CD8-positive, alpha-beta memory T cell (primary cell): ENCODE data around the gene MMADHC. TPM values are rescaled to one million over a fixed set of nuclear protein-coding genes. Genes with fewer than 3 reads are reported as not detected.

ENCODE experiments used
- CTCF ChIA-PET: fragments of 350-600 bp; sonication (Branson Sonifier 250); formaldehyde crosslinking; loops from one replicate; lab custom pipeline; 2021; ENCODE audit warnings: antibody characterized with exemption; lab: Charles Lee
- POLR2A ChIA-PET: fragments of 350-600 bp; sonication (Branson Sonifier 250); formaldehyde crosslinking; loops from one replicate; lab custom pipeline; 2021; ENCODE audit warnings: antibody characterized with exemption; lab: Charles Lee
- DNase-seq, 5 donors: peaks; one replicate each; pipeline versions ENCODE4 v3.0.0 to v3.0.0-alpha.2; 2020 to 2022; ENCODE audit warnings: mixed read lengths in 1 of 5
- H3K27ac ChIP-seq: one replicate; pipeline ENCODE4 v1.7.0; 2013; ENCODE audit warnings: low read depth, mild to moderate bottlenecking, low read length, moderate library complexity
- H3K27me3 ChIP-seq: 2 replicates; pipeline ENCODE4 v1.7.0; 2013; ENCODE audit warnings: low read length, mild to moderate bottlenecking; ENCODE audit not compliant: insufficient read depth, poor library complexity, severe bottlenecking
- H3K36me3 ChIP-seq: 2 replicates; pipeline ENCODE4 v1.7.0; 2013; ENCODE audit warnings: mild to moderate bottlenecking, low read length, moderate library complexity; ENCODE audit not compliant: insufficient read depth
- H3K4me1 ChIP-seq: 2 replicates; pipeline ENCODE4 v1.7.0; 2013; ENCODE audit warnings: mild to moderate bottlenecking, low read length, moderate library complexity; ENCODE audit not compliant: insufficient read depth
- H3K4me3 ChIP-seq: 2 replicates; pipeline ENCODE4 v1.7.0; 2013; ENCODE audit warnings: mild to moderate bottlenecking, low read length
- H3K9me3 ChIP-seq: 2 replicates; pipeline ENCODE4 v1.7.0; 2013; ENCODE audit warnings: mild to moderate bottlenecking, low read length
- H3K27ac Mint-ChIP-seq, 8 donors: one replicate each; pipeline ENCODE4 v1.8.0; 2020 to 2021; ENCODE audit warnings: mixed read lengths in 8 of 8, mild to moderate bottlenecking in 6 of 8, inconsistent platforms in 3 of 8, moderate library complexity in 3 of 8
- H3K27me3 Mint-ChIP-seq, 2 donors: one replicate each; pipeline ENCODE4 v1.8.0; 2020 to 2021; ENCODE audit warnings: mixed read lengths in 2 of 2, mild to moderate bottlenecking in 1 of 2, moderate library complexity in 1 of 2
- H3K36me3 Mint-ChIP-seq, 3 donors: one replicate each; pipeline ENCODE4 v1.8.0; 2020 to 2021; ENCODE audit warnings: mixed read lengths in 3 of 3, inconsistent platforms in 1 of 3, mild to moderate bottlenecking in 1 of 3
- H3K4me1 Mint-ChIP-seq, 3 donors: one replicate each; pipeline ENCODE4 v1.8.0; 2020 to 2021; ENCODE audit warnings: mixed read lengths in 3 of 3, inconsistent platforms in 1 of 3, mild to moderate bottlenecking in 1 of 3
- H3K4me3 Mint-ChIP-seq, 7 donors: one replicate each; pipeline ENCODE4 v1.8.0; 2020 to 2021; ENCODE audit warnings: mixed read lengths in 7 of 7, mild to moderate bottlenecking in 6 of 7, moderate library complexity in 4 of 7, inconsistent platforms in 2 of 7
- H3K9me3 Mint-ChIP-seq, 5 donors: one replicate each; pipeline ENCODE4 v1.8.0; 2020 to 2022; ENCODE audit warnings: mixed read lengths in 5 of 5, mild to moderate bottlenecking in 3 of 5, moderate library complexity in 2 of 5, inconsistent platforms in 1 of 5
- polyA plus RNA-seq: library from polyadenylated mRNA; unstranded; fragments of 300-500 nt; fragmentation: Illumina TruSeq; gene quantifications from one replicate; pipeline ENCODE4 v1.2.3, GENCODE V29; 2021
- total RNA-seq, 2 experiments: library from RNA; stranded (reverse); gene quantifications; one replicate each; pipeline ENCODE4 v1.2.3, GENCODE V29; 2021

The MMADHC gene
- total RNA-seq (100 to 1,000 TPM; 149 to 156 TPM), polyA plus RNA-seq (117 TPM)

- Mint-ChIP-seq H3K27me3 (peaks cover 8 to 31% of the 10 kb centered on the region in 2 donors), H3K4me1 (peaks cover 42 to 56% (median 54%) of the 10 kb centered on the region in 3 donors), H3K36me3 (peaks cover 4 to 41% (median 8%) of the 10 kb centered on the region in 3 donors), H3K9me3 (no peaks in the 10 kb centered on the region), H3K4me3 (peak within 1 kb of the TSS; percentile 92 to 99 (median 95)), H3K27ac (peak within 1 kb of the TSS; percentile 96 to 100 (median 98))
- peak within 1 kb of the TSS; percentile 94 for H3K4me3 ChIP-seq
- no peaks in the 10 kb centered on the region for H3K36me3 ChIP-seq
- POLR2A ChIA-PET: interaction anchor here (0.7 to 2.2 kb wide), 7 partner anchors 11 to 1823 kb away, joined by 3 to 16 read pairs (median 4); partner anchors contain the start of genes ACVR2A, NMI and RBM43
- peaks cover 42% of the 10 kb centered on the region for H3K4me1 ChIP-seq
- DNase-seq: peak; percentile 86 to 96 (median 91)
- H3K27me3 ChIP-seq: no peaks in the 10 kb centered on the region
- CTCF ChIA-PET: interaction anchor here (1.1 to 1.3 kb wide), 3 partner anchors 10 to 1673 kb away, joined by 3 read pairs; no protein-coding TSS in a partner anchor
- peak within 1 kb of the TSS; percentile 98 for H3K27ac ChIP-seq
- no peaks in the 10 kb centered on the region for H3K9me3 ChIP-seq
These were observed at the start of gene MMADHC for GRCh38 chr2:149587220-149587949. Gene MMADHC (minus strand): TSS chr2:149587775. CDS start chr2:149587097, 678 bp downstream.

DNA sequence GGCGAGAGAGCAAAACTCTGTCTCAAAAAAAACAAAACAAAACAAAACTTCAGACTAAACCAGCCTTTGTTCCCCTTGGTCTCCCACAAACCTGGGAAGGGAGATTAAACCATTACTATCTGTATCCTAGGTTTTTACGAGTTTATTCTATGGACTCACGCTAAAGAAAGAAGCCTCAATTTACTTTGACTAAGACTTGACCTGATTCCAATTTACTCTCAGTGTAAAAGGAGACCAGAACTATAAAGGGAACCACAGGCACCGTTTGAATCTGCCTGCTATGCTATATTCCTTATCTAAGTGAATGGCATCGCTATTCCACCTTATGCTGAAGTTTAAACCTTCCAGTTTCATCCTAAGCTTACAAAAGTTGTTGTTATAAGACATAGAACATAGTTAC lies 46.5 kb upstream of the MMADHC start:
- Histone ChIP-seq H3K4me1 (no peaks in the 10 kb centered on the region), H3K36me3 (no peaks in the 10 kb centered on the region), H3K27me3 (no peaks in the 10 kb centered on the region), H3K9me3 (no peaks in the 10 kb centered on the region), H3K27ac (no peak overlapping the region), H3K4me3 (no peak overlapping the region)
- H3K4me3 Mint-ChIP-seq: no peak overlapping the region
- H3K9me3 Mint-ChIP-seq: peaks cover 2 to 8% (median 4%) of the 10 kb centered on the region in 5 donors
- ChIA-PET POLR2A (no interaction called here), CTCF (interaction anchor here (0.9 kb wide), 1 partner anchor 36 kb away, joined by 3 read pairs; no protein-coding TSS in a partner anchor)
- H3K27me3 Mint-ChIP-seq: no peaks in the 10 kb centered on the region
- H3K4me1 Mint-ChIP-seq: no peaks in the 10 kb centered on the region
- no peaks in the 10 kb centered on the region for H3K36me3 Mint-ChIP-seq
- H3K27ac Mint-ChIP-seq: no peak overlapping the region
- no peak for DNase-seq

DNA sequence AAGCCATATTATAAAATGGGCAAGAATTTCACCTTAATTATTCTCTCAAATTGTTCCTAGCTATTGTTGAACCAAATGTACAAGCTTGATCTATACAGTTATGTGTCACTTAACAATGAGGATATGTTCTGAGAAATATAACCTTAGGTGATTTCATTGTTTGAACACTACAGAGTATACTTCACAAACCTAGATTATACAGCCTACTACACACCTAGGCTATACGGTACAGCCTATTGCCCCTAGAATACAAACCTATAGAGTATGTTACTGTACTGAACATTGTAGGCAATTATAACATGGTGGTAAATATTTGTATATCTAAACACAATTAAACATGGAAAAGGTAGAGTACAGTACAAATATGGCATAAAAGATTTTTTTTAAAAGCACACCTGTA lies 42.9 kb upstream of the MMADHC start:
- Mint-ChIP-seq H3K4me3 (no peak overlapping the region), H3K27ac (no peak overlapping the region), H3K27me3 (no peaks in the 10 kb centered on the region), H3K4me1 (no peaks in the 10 kb centered on the region), H3K36me3 (no peaks in the 10 kb centered on the region), H3K9me3 (peaks cover 0 to 1% (median 0%) of the 10 kb centered on the region in 5 donors)
- Histone ChIP-seq H3K4me3 (no peak overlapping the region), H3K4me1 (no peaks in the 10 kb centered on the region), H3K9me3 (no peaks in the 10 kb centered on the region), H3K27me3 (no peaks in the 10 kb centered on the region), H3K27ac (no peak overlapping the region), H3K36me3 (no peaks in the 10 kb centered on the region)
- DNase-seq: no peak
- POLR2A ChIA-PET: no interaction called here
- CTCF ChIA-PET: no interaction called here

GRCh38 chr2:149629026-149629425 lies 41.5 kb upstream of the MMADHC start:
- Histone ChIP-seq H3K27me3 (no peaks in the 10 kb centered on the region), H3K9me3 (no peaks in the 10 kb centered on the region), H3K27ac (no peak overlapping the region), H3K4me1 (no peaks in the 10 kb centered on the region), H3K36me3 (no peaks in the 10 kb centered on the region), H3K4me3 (no peak overlapping the region)
- H3K4me1 Mint-ChIP-seq: no peaks in the 10 kb centered on the region
- H3K4me3 Mint-ChIP-seq: no peak overlapping the region
- H3K27me3 Mint-ChIP-seq: peaks cover 3 to 4% of the 10 kb centered on the region in 2 donors
- H3K9me3 Mint-ChIP-seq: no peaks in the 10 kb centered on the region
- CTCF ChIA-PET: no interaction called here
- POLR2A ChIA-PET: no interaction called here
- no peak overlapping the region for H3K27ac Mint-ChIP-seq
- H3K36me3 Mint-ChIP-seq: no peaks in the 10 kb centered on the region
- DNase-seq: no peak

DNA sequence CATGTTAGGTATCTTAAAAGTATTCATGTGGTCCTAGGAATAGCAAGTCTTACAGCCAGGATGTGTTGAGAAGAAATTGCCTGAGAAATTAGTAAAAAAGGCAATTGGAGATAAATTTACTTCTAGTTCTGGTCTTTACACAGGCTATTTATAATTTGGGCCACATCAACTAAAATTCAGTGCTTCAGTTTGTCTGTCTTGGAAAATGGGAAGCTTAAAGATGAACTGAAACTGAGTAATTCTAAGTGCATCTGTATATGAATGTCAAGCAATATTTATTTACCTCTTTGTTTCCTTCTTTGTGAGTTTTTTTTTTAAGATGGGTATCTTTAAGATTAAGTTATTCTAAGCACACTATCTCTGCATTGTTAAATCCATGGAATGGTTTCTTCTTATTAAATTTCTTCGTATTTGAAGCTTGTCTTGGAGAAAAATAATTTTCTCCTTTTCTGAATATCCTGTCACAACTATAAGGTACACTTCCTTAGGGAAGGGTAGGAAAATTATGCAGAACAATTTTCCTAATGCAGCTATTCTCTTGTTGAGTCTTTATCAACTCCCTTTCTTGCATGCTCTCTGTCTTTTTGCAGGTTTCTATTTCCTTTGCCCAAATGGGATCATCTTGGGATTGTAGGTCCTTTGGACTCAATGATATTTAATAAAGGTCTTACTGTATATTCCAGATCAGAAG lies 39.7 kb upstream of the MMADHC start:
- Histone ChIP-seq H3K9me3 (no peaks in the 10 kb centered on the region), H3K27me3 (no peaks in the 10 kb centered on the region), H3K36me3 (no peaks in the 10 kb centered on the region), H3K4me3 (no peak overlapping the region), H3K4me1 (no peaks in the 10 kb centered on the region), H3K27ac (no peak overlapping the region)
- Mint-ChIP-seq H3K36me3 (no peaks in the 10 kb centered on the region), H3K27ac (no peak overlapping the region), H3K27me3 (peaks cover 8 to 10% of the 10 kb centered on the region in 2 donors), H3K4me3 (no peak overlapping the region), H3K4me1 (no peaks in the 10 kb centered on the region), H3K9me3 (no peaks in the 10 kb centered on the region)
- POLR2A ChIA-PET: no interaction called here
- DNase-seq: no peak
- CTCF ChIA-PET: no interaction called here

DNA sequence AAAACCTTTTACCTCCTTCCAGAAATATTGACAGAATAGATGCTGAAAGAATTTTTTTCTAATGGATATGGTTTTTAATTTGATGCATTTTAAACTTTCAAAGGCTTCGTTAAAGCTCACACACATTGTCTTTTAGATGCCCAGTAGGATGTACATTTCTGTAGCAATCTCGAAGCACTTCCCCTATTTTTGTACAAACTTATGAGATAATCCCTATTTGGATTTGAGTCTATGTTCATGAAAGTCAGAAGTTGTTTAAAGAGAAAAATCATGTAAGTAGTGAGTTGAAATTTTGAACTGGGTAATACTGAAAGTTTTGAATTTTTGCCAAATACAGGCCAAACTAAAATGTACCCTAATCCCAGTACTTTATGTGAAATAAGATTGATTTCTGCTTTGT lies 38.1 kb upstream of the MMADHC start:
- no peak overlapping the region for H3K27ac ChIP-seq
- H3K4me3 Mint-ChIP-seq: no peak overlapping the region
- H3K4me1 ChIP-seq: no peaks in the 10 kb centered on the region
- no peak overlapping the region for H3K27ac Mint-ChIP-seq
- no peaks in the 10 kb centered on the region for H3K27me3 ChIP-seq
- H3K36me3 Mint-ChIP-seq: no peaks in the 10 kb centered on the region
- H3K4me1 Mint-ChIP-seq: no peaks in the 10 kb centered on the region
- POLR2A ChIA-PET: no interaction called here
- H3K9me3 ChIP-seq: no peaks in the 10 kb centered on the region
- H3K36me3 ChIP-seq: no peaks in the 10 kb centered on the region
- H3K4me3 ChIP-seq: no peak overlapping the region
- no peaks in the 10 kb centered on the region for H3K9me3 Mint-ChIP-seq
- peaks cover 10 to 13% of the 10 kb centered on the region in 2 donors for H3K27me3 Mint-ChIP-seq
- DNase-seq: no peak
- CTCF ChIA-PET: no interaction called here

- Mint-ChIP-seq H3K27me3 (peaks cover 10 to 17% of the 10 kb centered on the region in 2 donors), H3K4me3 (no peak overlapping the region), H3K9me3 (no peaks in the 10 kb centered on the region), H3K36me3 (no peaks in the 10 kb centered on the region), H3K27ac (no peak overlapping the region), H3K4me1 (no peaks in the 10 kb centered on the region)
- ChIA-PET POLR2A (no interaction called here), CTCF (no interaction called here)
- H3K4me3 ChIP-seq: no peak overlapping the region
- no peaks in the 10 kb centered on the region for H3K36me3 ChIP-seq
- H3K27ac ChIP-seq: no peak overlapping the region
- DNase-seq: no peak
- no peaks in the 10 kb centered on the region for H3K9me3 ChIP-seq
- no peaks in the 10 kb centered on the region for H3K27me3 ChIP-seq
- H3K4me1 ChIP-seq: no peaks in the 10 kb centered on the region
These were observed 37.7 kb upstream of the MMADHC start for GRCh38 chr2:149625271-149625670.

GRCh38 chr2:149622343-149622742 lies 34.8 kb upstream of the MMADHC start:
- no peaks in the 10 kb centered on the region for H3K27me3 ChIP-seq
- ChIA-PET POLR2A (no interaction called here), CTCF (no interaction called here)
- Mint-ChIP-seq H3K9me3 (no peaks in the 10 kb centered on the region), H3K36me3 (no peaks in the 10 kb centered on the region), H3K27ac (no peak overlapping the region), H3K4me3 (no peak overlapping the region), H3K4me1 (no peaks in the 10 kb centered on the region), H3K27me3 (peaks cover 16 to 30% of the 10 kb centered on the region in 2 donors)
- H3K4me3 ChIP-seq: no peak overlapping the region
- no peaks in the 10 kb centered on the region for H3K4me1 ChIP-seq
- H3K9me3 ChIP-seq: no peaks in the 10 kb centered on the region
- H3K27ac ChIP-seq: no peak overlapping the region
- DNase-seq: no peak
- no peaks in the 10 kb centered on the region for H3K36me3 ChIP-seq
